ENCODE data around the gene AGBL3.
"Not testable (repeated sequence)": the region's sequence is repeated elsewhere in the genome, so short reads cannot be mapped to it uniquely, and the experiment has no call there.

Gene AGBL3

DNA sequence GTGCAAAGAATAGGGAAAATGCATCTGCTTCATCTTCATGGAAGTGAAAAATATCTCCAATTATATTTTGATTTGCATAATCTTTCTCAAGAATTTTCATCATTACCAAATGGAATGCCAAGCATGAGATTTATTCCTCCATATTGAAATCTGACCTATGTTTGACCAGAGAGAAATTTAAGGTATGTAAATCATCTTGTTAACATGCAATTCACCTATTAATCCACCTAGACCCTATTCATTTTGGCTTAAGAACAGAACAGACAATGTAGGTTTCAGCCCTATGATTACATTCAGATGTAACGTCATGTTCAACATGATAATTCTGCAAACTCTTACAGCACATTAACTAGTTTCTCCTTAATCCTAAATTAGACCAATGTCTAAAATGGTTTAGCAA is 130.8 kb downstream of the AGBL3 start:
- no peak overlapping the region for H3K27ac ChIP-seq (ENCODE audit: low read length)
- no peaks in the 10 kb centered on the region for H3K36me3 ChIP-seq (ENCODE audit: control insufficient read depth, low read depth, low read length)
- H3K27me3 ChIP-seq (ENCODE audit: control insufficient read depth, insufficient read depth, low read length), result no peaks in the 10 kb centered on the region
- H3K9ac ChIP-seq (ENCODE audit: low read length), result no peak overlapping the region
- no peak overlapping the region for H3K4me3 ChIP-seq (ENCODE audit: low read length)
- H3K4me1 ChIP-seq (ENCODE audit: control insufficient read depth, low read depth, low read length), result no peaks in the 10 kb centered on the region
- H3K9me3 ChIP-seq (ENCODE audit: control insufficient read depth, low read depth, low read length), result peaks cover 8% of the 10 kb centered on the region

DNA sequence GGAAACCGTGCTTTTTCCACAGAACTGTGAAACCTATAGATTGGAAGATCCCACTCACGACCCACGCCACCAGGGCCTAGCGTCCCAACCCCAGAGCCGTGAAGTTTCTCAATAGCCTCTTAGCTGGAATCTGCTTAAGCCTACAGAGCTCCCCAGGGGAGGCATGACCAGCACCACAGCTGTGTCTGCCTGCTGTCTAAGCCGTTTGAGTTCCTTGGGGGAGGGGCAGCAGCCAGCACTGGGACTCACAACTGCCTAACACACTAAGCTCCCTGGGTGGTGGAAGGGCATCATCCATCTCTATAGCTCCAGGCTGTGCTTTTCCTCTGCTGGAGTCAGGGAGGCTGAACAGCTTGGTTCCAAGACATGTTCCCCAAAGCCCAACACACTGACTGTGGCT is 135.6 kb downstream of the AGBL3 start:
- Histone ChIP-seq H3K27ac (ENCODE audit: low read length) (no peak overlapping the region), H3K9me3 (ENCODE audit: control insufficient read depth, low read depth, low read length) (peaks cover 8% of the 10 kb centered on the region), H3K36me3 (ENCODE audit: control insufficient read depth, low read depth, low read length) (no peaks in the 10 kb centered on the region), H3K4me3 (ENCODE audit: low read length) (no peak overlapping the region), H3K4me1 (ENCODE audit: control insufficient read depth, low read depth, low read length) (no peaks in the 10 kb centered on the region), H3K27me3 (ENCODE audit: control insufficient read depth, insufficient read depth, low read length) (no peaks in the 10 kb centered on the region), H3K9ac (ENCODE audit: low read length) (no peak overlapping the region)

DNA sequence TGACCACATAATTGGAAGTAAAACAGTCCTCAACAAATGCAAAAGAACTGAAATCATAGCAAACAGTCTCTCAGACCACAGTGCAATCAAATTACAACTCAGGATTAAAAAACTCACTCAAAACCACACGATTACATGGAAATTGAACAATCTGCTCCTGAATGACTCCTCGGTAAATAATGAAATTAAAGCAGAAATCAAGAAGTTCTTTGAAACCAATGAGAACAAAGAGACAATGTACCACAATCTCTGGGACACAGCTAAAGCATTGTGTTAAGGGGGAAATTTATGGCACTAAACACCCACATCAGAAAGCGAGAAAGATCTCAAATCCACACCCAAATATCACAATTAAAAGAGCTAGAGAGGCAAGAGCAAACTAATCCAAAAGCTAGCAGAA is 138.3 kb downstream of the AGBL3 start:
- not testable (repeated sequence) for H3K4me3 ChIP-seq (ENCODE audit: low read length); H3K36me3 ChIP-seq (ENCODE audit: control insufficient read depth, low read depth, low read length)

DNA sequence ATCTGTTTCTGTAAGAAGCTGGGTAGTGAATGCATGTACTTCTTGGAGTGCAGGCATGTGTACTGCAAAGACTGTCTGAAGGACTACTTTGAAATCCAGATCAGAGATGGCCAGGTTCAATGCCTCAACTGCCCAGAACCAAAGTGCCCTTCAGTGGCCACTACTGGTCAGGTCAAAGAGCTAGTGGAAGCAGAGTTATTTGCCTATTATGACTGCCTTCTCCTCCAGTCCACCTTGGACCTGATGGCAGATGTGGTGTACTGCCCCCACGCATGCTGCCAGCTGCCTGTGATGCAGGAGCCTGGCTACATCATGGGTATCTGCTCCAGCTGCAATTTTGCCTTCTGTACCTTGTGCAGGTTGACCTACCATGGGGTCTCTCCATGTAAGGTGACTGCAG is 142.6 kb downstream of the AGBL3 start:
- Histone ChIP-seq H3K9ac (ENCODE audit: low read length) (no peak overlapping the region), H3K9me3 (ENCODE audit: control insufficient read depth, low read depth, low read length) (no peaks in the 10 kb centered on the region), H3K4me1 (ENCODE audit: control insufficient read depth, low read depth, low read length) (no peaks in the 10 kb centered on the region), H3K4me3 (ENCODE audit: low read length) (no peak overlapping the region), H3K36me3 (ENCODE audit: control insufficient read depth, low read depth, low read length) (no peaks in the 10 kb centered on the region), H3K27me3 (ENCODE audit: control insufficient read depth, insufficient read depth, low read length) (no peaks in the 10 kb centered on the region), H3K27ac (ENCODE audit: low read length) (no peak overlapping the region)

More for the DNA sequence above, 138.3 kb downstream of the AGBL3 start:
- H3K4me1 ChIP-seq (ENCODE audit: control insufficient read depth, low read depth, low read length); H3K27me3 ChIP-seq (ENCODE audit: control insufficient read depth, insufficient read depth, low read length); H3K9me3 ChIP-seq (ENCODE audit: control insufficient read depth, low read depth, low read length); H3K9ac ChIP-seq (ENCODE audit: low read length); H3K27ac ChIP-seq (ENCODE audit: low read length): not testable (repeated sequence)

DNA sequence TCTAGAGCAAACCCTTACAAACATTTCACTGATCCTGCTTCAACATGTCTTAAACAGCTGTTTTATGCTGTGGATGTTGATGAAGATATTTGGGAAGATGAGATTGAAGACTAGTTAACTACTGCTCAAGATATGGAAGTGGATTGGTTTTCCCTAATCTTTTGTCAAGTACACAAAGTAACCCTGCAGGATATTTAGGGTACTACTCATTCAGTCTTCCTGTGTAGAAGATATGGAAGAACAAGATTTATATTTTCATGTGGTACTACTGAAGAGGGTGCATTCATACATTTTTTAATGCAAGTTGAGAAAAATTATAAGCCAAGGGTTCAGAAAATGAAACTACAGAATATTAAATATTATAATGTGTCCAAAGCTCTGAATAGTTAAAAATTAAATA is 143.3 kb downstream of the AGBL3 start:
- Histone ChIP-seq H3K4me3 (ENCODE audit: low read length) (no peak overlapping the region), H3K27me3 (ENCODE audit: control insufficient read depth, insufficient read depth, low read length) (no peaks in the 10 kb centered on the region), H3K27ac (ENCODE audit: low read length) (no peak overlapping the region)

DNA sequence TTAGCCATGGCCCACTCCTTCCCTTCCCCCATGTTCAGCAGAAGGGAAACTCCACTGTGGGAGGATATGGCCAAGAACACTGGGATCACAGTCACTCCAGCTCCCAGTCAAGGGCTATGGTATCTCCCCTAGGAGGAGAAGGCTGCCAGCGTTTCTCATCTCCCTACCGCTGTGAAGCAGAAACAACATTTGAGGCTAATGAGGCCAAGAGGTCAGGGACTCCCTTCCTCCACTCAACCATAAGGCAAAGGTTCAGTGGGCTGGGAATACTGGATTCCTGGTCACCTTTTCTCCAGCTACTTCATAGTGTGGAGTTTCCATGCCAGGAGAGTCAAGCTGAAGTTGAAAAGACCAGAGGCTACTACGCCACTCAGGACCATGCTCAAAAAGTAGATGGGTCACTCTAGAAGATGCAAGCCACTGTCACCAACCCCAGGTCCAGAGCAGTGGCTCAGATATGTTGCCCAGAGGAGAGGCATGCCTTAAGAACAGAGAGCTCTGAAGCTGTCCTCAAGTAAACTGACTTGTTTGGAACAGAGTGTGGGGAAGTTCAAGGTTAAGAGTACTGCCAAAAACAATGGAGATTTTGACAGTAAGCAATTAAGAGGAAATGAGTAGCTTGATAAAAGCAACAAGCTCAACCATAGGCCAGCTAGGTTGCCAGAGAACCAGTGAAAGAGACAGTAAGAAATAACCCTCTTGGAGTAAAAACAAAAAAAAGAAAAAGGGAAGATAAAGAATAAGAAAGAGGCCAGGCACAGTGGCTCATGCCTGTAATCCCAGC is 157.8 kb downstream of the AGBL3 start:
- no peak overlapping the region for H3K4me3 ChIP-seq (ENCODE audit: low read length)
- no peaks in the 10 kb centered on the region for H3K9me3 ChIP-seq (ENCODE audit: control insufficient read depth, low read depth, low read length)
- no peak overlapping the region for H3K9ac ChIP-seq (ENCODE audit: low read length)
- H3K27me3 ChIP-seq (ENCODE audit: control insufficient read depth, insufficient read depth, low read length), result no peaks in the 10 kb centered on the region
- H3K4me1 ChIP-seq (ENCODE audit: control insufficient read depth, low read depth, low read length), result no peaks in the 10 kb centered on the region
- H3K27ac ChIP-seq (ENCODE audit: low read length), result no peak overlapping the region
- H3K36me3 ChIP-seq (ENCODE audit: control insufficient read depth, low read depth, low read length), result no peaks in the 10 kb centered on the region

More for the DNA sequence above, 143.3 kb downstream of the AGBL3 start:
- Histone ChIP-seq H3K9me3 (ENCODE audit: control insufficient read depth, low read depth, low read length) (no peaks in the 10 kb centered on the region), H3K36me3 (ENCODE audit: control insufficient read depth, low read depth, low read length) (no peaks in the 10 kb centered on the region), H3K9ac (ENCODE audit: low read length) (no peak overlapping the region), H3K4me1 (ENCODE audit: control insufficient read depth, low read depth, low read length) (no peaks in the 10 kb centered on the region)

DNA sequence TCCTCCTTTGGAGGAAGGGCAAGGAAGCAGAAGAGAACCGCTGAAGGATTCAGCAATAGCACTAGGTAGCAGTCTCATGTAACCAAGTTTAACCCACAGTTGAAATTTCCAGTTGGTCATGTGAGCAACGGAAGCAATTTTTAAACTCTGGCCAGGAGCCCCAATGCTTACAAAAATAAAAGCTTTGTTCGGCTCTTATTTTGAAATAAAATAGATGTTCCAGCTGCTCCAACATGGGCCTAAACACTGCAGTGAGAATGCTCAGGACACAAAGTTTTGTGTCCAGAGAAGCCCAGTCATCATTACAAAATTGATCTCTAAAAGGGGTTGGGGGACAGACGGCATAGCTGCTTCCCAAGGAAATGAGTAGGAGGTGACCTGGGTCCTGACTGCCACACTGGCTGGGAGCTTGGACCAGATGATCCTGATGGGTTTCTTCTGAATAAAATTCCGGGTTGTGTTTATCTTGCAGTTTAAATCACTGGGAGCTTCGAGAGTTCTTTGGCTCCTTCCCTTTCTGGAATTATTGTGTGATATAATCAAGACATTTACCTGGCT is 161.1 kb downstream of the AGBL3 start:
- Histone ChIP-seq H3K27me3 (ENCODE audit: control insufficient read depth, insufficient read depth, low read length) (no peaks in the 10 kb centered on the region), H3K4me1 (ENCODE audit: control insufficient read depth, low read depth, low read length) (no peaks in the 10 kb centered on the region), H3K27ac (ENCODE audit: low read length) (no peak overlapping the region), H3K9me3 (ENCODE audit: control insufficient read depth, low read depth, low read length) (no peaks in the 10 kb centered on the region), H3K4me3 (ENCODE audit: low read length) (no peak overlapping the region), H3K9ac (ENCODE audit: low read length) (no peak overlapping the region), H3K36me3 (ENCODE audit: control insufficient read depth, low read depth, low read length) (no peaks in the 10 kb centered on the region)

DNA sequence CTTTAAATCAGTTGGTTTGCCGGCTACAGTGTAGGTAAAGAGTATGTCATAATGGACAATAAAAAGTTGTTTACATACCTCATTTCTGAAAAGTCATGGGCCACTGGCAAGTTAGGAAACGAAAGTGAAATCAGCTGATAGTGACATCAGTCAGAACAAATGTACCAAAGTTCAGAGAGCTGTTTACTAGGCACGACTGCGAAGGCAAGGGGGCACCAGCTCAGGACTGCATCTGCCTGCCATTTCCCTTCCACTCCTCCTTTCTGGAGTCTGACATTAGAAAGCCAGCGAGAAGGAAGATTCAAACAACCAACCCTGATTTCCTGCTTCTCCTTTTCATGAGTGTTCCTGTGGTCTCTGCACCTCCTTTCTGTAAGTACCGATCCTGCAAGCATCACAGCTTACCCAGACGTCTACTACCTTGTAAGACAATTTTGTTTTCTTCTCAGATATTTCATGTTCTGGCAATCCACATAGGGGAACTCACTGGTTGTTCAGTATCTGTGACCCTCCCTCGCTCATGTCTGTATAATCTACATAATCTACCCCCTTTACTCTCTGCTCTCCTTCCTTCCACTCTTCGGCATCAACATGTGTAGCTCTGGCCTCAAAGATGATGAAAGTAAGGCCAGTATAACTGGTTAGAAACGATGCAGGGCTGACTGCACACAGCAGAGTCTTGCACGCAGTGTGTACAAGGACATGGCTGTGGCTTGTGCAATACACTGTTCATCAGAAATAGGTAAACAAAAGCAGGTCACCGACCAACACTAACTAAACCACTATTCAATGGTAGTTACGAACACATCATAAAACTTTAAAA is 161.8 kb downstream of the AGBL3 start, which contains the start of gene TMEM140:
TMEM140 (plus strand) TSS at position 174 of the 823 bp plus-strand sequence. CDS start 16,370 bp downstream, outside the sequence.
- H3K9me3 ChIP-seq (ENCODE audit: control insufficient read depth, low read depth, low read length), result no peaks in the 10 kb centered on the region
- no peak within 1 kb of the TSS for H3K27ac ChIP-seq (ENCODE audit: low read length)
- no peak within 1 kb of the TSS for H3K4me3 ChIP-seq (ENCODE audit: low read length)
- no peaks in the 10 kb centered on the region for H3K4me1 ChIP-seq (ENCODE audit: control insufficient read depth, low read depth, low read length)
- H3K27me3 ChIP-seq (ENCODE audit: control insufficient read depth, insufficient read depth, low read length), result no peaks in the 10 kb centered on the region
- H3K36me3 ChIP-seq (ENCODE audit: control insufficient read depth, low read depth, low read length), result no peaks in the 10 kb centered on the region
- H3K9ac ChIP-seq (ENCODE audit: low read length), result no peak within 1 kb of the TSS

DNA sequence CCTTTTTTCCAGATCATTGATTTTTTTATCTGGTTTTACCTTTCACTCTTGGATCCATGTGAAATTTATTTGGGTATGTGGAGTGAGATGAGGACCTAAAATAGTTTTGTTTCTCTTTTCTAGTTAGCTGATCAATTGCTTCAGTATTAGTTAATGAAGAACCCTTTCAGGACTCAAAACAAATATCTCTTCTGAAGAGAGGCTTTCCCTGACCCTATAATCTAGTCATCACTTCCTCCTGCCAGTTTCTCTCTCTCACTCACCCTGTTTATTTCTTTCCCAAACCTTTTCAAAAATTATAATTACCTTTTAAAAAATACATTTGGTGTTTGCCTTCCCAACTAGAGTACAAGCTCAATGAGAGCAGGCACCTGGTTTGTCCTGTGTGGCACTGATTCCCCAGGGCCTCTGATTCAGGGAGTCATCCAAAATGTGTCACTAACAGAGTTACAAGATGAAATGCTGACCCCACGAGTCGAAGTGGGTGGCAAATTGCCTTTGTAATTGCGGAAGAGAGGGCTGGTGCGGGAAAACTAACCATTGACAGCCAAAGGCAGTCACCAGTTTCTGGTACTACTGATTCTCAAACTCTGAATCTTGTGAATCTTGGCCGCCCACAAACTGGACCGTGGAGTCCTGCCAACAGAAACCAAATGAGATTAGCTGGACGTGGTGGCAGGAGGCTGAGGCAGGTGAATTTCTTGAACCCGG is 163.9 kb downstream of the AGBL3 start:
- Histone ChIP-seq H3K36me3 (ENCODE audit: control insufficient read depth, low read depth, low read length) (no peaks in the 10 kb centered on the region), H3K9ac (ENCODE audit: low read length) (no peak overlapping the region), H3K9me3 (ENCODE audit: control insufficient read depth, low read depth, low read length) (no peaks in the 10 kb centered on the region), H3K4me1 (ENCODE audit: control insufficient read depth, low read depth, low read length) (no peaks in the 10 kb centered on the region), H3K27ac (ENCODE audit: low read length) (no peak overlapping the region), H3K4me3 (ENCODE audit: low read length) (no peak overlapping the region), H3K27me3 (ENCODE audit: control insufficient read depth, insufficient read depth, low read length) (no peaks in the 10 kb centered on the region)

DNA sequence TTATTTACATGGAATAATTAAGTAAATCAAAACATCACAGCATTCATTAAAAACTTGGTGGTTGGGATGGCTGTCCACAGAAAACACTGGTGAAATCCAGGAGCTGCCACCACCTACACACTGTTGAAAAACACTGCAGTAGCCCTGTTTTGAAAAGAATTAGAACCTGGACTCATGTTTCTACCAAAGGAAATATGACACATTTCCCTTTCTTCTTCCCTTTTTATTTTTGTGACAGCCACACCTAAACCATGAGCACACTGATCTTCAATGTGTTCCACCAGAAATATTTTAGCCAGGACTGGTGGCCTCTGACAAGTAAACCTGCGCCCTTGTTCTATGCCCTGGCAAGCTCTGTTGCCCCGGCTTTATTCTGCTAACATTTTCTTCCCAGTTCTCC is 164.8 kb downstream of the AGBL3 start:
- Histone ChIP-seq H3K9ac (ENCODE audit: low read length) (no peak overlapping the region), H3K27me3 (ENCODE audit: control insufficient read depth, insufficient read depth, low read length) (no peaks in the 10 kb centered on the region), H3K27ac (ENCODE audit: low read length) (no peak overlapping the region), H3K9me3 (ENCODE audit: control insufficient read depth, low read depth, low read length) (peaks cover 5% of the 10 kb centered on the region), H3K36me3 (ENCODE audit: control insufficient read depth, low read depth, low read length) (no peaks in the 10 kb centered on the region), H3K4me3 (ENCODE audit: low read length) (no peak overlapping the region), H3K4me1 (ENCODE audit: control insufficient read depth, low read depth, low read length) (no peaks in the 10 kb centered on the region)

DNA sequence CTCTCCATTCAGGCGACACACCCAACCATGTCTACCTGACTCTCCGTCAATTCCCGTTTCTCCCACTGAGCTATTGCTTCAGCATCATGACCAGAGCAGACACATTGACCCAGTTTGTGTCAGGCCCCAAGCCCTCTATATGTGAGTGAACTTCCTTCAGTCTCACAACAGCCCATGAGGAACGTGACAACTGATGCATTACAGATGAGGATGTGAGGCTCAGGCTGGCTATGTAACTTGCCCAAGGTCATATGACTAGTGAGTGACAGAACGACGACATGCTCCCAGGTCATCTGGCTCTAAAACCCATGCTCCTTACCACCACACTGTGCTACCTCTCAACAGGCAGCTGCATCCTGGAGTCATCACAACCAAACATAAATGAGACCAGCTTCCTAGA is 165.2 kb downstream of the AGBL3 start:
- no peak overlapping the region for H3K27ac ChIP-seq (ENCODE audit: low read length)
- no peaks in the 10 kb centered on the region for H3K4me1 ChIP-seq (ENCODE audit: control insufficient read depth, low read depth, low read length)
- H3K9me3 ChIP-seq (ENCODE audit: control insufficient read depth, low read depth, low read length), result peaks cover 5% of the 10 kb centered on the region
- H3K9ac ChIP-seq (ENCODE audit: low read length), result no peak overlapping the region
- no peaks in the 10 kb centered on the region for H3K36me3 ChIP-seq (ENCODE audit: control insufficient read depth, low read depth, low read length)
- no peak overlapping the region for H3K4me3 ChIP-seq (ENCODE audit: low read length)
- H3K27me3 ChIP-seq (ENCODE audit: control insufficient read depth, insufficient read depth, low read length), result no peaks in the 10 kb centered on the region
